Measurements from ENCODE around the gene MYO7B.

The MYO7B gene

GRCh38 chr2:127639111-127639474 is 103.6 kb downstream of the MYO7B start:
- no peak for DNase-seq (ENCODE audit: low spot score)

DNA sequence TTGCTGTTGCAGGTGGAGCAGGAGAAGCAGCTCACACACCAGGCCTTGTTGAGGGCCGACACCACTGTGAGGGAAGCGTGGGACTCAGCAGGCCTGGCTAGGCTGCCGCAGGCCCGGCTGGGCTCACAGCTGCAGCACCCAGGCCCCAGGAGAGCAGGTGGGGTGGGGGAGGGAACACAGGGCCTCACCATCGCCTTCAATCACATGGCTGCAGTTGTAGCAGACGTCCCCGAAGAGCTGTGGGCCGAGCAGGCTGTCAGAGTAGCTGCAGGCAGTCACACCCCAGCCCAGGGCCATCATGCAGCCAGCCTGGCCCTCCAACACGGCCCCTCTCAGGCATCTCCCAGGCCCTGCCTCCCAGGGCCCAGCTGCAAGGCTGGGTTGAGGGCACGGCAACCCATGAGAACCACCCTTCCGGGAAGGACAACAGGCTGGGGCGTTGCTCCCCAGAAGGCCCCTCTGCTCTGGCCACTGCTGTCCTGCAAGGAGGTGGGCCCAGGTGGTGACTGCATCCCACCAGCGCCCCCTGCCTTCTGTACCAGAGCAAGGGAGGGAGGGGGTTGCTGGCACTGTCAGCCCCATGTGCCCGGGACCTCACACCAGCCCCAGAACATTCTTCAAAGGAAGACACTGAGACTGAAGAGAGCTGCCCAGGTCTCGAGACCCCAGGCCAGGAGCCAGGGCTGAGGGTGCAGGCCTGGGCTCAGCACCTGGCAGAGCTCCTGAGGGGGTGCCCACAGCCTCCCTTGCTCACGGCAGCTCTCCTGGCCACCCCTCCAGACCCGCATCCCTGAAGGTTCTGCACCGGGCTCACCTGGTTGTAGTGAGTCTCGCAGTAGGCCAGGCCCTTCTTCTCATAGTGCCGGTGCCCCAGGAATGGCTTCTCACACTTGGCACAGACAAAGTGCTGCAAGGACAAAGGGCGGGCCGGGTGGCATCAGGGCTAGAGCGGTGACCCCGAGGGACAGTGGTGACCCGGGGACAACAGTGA is 104.9 kb downstream of the MYO7B start:
- no peak for DNase-seq (ENCODE audit: low spot score)

DNA sequence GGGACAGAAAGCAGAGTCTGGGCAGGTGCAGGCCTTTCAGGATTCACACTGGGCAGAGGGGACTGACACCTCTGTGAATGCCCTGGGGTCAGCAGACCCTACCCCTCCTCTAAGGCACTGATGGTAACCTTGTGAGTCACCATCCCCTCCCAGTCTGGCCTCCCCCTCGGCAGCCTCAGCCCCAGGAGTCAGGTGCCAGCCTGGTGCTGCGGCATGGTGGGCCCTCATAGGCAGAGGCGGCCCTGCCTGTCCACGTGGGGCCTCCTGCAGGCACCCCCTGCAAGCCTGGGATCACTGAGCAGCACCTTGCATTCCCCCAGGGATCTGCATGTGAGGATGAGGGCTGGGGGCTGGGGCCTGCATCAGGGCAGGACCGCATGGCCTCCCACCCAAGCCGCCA is 105.7 kb downstream of the MYO7B start:
- DNase-seq (ENCODE audit: low spot score) = no peak

DNA sequence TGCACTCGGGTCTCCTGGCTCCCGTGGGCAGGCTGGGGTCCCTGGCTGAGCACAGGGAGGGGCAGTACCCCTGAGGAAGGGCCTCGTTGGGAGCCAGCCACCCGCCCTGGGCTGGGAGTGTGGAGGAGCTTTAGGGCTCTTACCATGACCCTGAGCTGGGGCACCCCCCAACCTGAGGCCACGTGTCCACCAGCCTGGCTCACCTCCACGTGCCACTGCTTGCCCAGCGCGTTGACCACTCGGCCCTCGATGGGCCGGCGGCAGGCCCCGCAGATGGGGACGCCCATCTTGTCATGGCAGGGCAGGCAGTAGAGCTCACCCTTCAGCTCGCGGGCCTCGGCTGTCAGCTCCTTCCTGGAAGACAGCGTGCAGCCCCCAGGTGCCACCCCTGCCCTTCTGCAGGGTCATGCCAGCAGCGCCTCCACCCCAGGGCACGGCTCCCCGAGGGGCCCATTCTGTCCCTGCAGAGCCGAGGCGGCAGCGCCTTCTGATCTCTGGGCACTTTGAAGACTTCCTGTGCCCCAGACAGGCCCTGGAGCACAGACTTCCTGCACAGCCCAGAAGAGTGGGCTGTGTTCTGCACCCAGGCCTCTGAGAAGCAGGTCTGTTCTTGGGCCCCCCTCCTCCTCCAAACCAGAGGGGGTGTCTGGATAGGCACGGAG is 106.5 kb downstream of the MYO7B start:
- DNase-seq (ENCODE audit: low spot score) = peak; percentile 66

DNA sequence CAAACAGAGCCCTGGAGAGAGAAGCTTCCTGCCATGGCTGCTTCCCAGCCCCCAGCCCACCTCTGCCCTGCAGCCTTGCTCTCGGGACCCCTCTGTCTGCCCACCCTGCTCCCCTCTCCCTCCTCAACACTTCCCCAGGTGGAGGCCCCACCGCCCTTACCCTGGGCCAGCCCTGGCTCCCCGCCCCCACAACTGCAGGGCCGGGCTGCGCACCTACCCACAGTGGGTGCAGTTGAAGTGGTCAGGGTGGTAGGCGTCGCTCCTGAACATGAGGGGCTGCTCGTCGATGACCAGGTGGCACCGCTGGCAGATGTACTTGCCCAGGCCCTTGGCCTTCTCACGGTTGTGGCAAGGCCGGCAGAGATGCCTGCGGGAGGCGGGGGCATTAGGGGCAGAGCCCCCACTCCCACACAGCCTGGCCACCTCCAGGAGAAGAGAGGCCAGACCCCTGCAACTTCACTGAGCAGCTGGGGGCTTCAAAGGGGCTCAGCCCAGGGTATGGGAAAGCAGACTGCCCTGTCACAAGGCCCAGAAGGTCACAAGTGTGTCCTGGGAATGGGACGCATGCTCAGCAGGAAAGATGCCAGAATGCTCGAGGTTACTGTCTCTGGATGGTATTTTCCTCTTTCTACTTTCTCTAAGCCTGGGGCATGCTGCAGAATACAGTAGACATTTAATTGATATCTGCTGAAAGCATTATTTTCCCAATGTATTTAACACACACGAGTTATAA is 107.4 kb downstream of the MYO7B start:
- no peak for DNase-seq (ENCODE audit: low spot score)

GRCh38 chr2:127643439-127644065 is 108.1 kb downstream of the MYO7B start:
- no peak for DNase-seq (ENCODE audit: low spot score)

- DNase-seq (ENCODE audit: low spot score) = no peak
Measured at GRCh38 chr2:127644066-127645025, 108.9 kb downstream of the MYO7B start.

- DNase-seq (ENCODE audit: low spot score) = no peak
Measured at GRCh38 chr2:127645026-127645394, 109.5 kb downstream of the MYO7B start.

GRCh38 chr2:127645395-127646291 is 110.2 kb downstream of the MYO7B start, which contains the start of gene GPR17:
Gene GPR17 (plus strand): TSS chr2:127646153. CDS start chr2:127650736, 4,583 bp downstream.
- DNase-seq (ENCODE audit: low spot score) = no peak

DNA sequence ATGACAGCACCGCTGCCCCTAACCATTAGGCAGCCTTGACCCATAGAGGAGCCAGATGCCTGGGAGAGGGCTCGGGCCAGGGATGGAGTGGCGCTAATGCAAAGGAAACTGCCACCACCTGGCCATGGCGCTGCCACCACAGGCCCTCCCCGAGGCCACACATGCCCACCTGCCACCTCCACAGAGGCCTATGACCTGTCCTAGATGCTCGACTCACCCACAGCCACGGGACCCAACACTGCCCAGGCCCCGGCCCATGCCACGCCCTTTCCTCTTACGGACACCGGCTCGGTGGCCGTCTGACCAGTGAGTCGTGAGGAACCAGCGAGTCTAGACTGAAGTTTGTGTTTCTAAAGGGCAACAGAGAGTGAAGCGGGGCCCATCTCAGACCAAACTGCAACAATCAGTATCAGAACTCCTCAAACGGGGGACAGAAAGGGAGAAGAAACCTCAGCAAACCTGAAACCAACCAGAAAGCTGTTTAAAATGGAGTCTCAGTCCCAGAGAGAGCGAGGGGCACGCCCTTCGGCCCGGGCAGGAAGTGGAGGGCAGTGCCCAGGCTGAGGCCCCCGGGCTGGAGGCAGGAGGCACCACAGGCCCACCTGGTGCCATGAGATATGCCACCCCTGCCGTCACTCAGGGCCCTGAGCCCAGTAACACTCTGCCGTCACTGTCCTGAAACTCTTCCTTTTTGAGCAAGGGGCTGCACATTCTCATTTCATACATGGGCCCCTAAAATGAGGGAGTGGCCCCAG is 111.2 kb downstream of the MYO7B start:
- DNase-seq (ENCODE audit: low spot score) = no peak

DNA sequence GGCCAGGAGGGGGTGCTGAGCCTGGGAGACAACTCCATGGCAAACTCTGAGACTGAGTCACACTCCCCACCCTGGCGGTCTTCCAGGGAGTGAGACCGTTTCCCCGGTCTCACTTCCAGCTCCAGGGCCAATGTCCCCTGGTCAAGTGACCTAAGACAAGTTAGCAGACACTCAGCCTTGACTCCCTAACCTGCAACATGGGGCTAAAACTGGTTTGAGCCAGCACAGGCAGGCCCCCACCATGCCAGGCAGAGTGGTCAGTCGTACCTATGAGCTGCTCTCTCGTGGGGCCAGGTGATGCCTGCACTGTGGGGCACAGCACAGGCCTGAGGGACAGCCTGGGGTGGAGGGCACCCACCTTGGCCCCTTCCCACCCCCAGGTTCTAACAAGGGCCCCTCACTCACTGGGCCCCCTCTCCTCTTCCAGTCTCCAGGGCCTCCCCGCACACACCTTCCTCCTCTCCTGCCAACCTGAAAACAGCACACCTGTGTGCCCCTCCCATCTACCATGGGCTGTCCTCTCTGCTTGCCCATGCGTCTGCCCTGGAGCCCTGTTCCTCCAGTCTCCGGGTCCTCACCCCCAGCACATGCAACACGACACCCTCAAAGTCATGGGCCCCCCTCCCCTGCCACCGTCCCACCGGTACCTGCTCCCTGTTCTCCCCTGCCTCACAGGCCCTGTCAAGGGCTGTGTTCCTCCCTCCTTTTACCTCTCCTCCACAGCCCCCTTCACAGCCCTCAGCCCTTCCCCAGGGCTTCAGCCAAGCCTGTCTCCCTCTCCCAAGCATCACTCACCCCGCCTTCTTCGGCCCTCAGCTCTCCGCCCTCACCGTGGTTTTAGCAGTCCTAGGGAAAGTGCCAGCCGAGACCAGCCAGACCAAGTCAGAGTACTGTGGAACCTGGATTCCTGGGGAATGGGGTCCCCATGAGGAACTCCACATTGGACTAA is 112.0 kb downstream of the MYO7B start:
- DNase-seq (ENCODE audit: low spot score) = peak; percentile 82

GRCh38 chr2:127648321-127648720 is 112.8 kb downstream of the MYO7B start:
- no peak for DNase-seq (ENCODE audit: low spot score)

GRCh38 chr2:127649100-127649611 is 113.7 kb downstream of the MYO7B start:
- DNase-seq (ENCODE audit: low spot score) = no peak

DNA sequence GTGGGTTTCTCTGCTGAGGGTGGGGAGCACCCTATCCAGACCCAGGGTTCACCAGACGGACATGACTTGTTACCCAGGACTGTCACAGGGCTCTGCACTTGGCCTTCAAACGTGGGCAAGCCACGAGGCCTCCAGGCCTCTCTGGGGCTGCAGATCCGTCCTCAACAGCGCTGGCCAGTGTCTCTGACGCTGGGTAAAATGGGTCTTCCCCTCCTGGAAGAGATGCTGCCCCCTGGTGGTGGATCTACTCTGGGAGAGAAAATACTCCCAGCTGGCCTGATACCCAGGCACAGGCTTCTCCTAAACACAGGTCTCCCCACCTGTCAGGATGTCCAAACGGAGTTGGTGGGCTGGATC is 114.2 kb downstream of the MYO7B start:
- peak; percentile 88 for DNase-seq (ENCODE audit: low spot score)

DNA sequence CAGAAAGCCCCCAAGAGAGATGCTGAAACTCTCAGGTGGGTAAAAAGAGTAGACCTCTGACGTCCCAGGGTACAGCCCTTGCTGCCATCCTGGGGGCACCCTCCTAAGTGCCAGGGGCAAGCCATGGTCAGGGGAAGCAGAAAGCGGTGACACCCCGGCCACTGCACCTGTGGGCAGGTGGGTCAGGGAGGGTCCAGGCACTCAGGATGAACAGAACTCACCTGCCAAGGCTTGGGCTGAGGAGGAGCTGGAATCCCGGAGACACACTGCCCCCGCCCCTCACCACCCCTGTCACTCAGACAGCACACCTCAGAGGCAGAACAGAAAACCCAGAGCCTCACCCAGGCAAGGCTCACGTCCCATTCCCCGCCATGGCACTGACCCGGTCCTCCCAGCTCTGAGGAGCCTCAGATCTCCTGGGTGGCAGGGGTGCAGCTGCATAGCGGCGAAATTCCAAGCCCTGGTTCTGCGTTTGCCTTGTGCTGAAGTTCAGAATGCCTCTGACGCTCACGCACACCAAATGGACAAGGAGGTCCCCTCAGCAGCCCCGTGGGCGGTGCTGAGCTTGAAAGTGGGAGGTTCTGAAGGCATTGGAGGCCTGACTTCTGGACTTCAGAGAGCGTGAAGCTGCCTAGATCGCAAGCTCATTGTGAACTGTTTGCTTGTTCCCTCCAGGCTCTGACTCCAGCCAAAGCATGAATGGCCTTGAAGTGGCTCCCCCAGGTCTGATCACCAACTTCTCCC is 114.7 kb downstream of the MYO7B start:
- DNase-seq (ENCODE audit: low spot score) = no peak

GRCh38 chr2:127650785-127651380 is 115.4 kb downstream of the MYO7B start:
- DNase-seq (ENCODE audit: low spot score) = no peak

DNA sequence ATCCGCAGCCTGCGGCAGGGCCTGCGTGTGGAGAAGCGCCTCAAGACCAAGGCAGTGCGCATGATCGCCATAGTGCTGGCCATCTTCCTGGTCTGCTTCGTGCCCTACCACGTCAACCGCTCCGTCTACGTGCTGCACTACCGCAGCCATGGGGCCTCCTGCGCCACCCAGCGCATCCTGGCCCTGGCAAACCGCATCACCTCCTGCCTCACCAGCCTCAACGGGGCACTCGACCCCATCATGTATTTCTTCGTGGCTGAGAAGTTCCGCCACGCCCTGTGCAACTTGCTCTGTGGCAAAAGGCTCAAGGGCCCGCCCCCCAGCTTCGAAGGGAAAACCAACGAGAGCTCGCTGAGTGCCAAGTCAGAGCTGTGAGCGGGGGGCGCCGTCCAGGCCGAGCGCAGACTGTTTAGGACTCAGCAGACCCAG is 115.9 kb downstream of the MYO7B start:
- DNase-seq (ENCODE audit: low spot score) = no peak

All from kidney capillary endothelial cell (primary cell).